Endothelial cell of umbilical vein (primary cell): ENCODE measurements around the gene CIAO3. TPM values are rescaled to one million over a fixed set of nuclear protein-coding genes. Genes with fewer than 3 reads are reported as not detected.

ENCODE experiments used
- BruUV-seq: library from RNA; stranded (reverse); fragments of 400-500 nt; replicated peaks from 2 replicates; lab custom pipeline; 2021; lab: Mats Ljungman, UMichigan
- CTCF ChIA-PET: fragments of 300-600, 350-600 bp; sonication (Branson Sonifier 250); formaldehyde crosslinking; loops from one replicate; lab custom pipeline; 2021; ENCODE audit warnings: antibody characterized with exemption, inconsistent platforms; lab: Charles Lee
- POLR2A ChIA-PET: fragments of 300-600, 350-600 bp; sonication (Branson Sonifier 250); formaldehyde crosslinking; loops from one replicate; lab custom pipeline; 2021; ENCODE audit warnings: antibody characterized with exemption, inconsistent platforms; lab: Charles Lee
- DNase-seq: peaks from one replicate; pipeline ENCODE4 v3.0.0-alpha.2; 2011; ENCODE audit warnings: low read depth, low spot score
- FAIRE-seq: peaks from 2 replicates; lab custom pipeline; 2011; peaks lifted over from hg19 to GRCh38; lab: Jason Lieb, UNC
- H2AFZ ChIP-seq: 2 replicates; pipeline ENCODE4 v1.6.0; 2012; ENCODE audit warnings: low read depth, low read length, control low read depth, inconsistent platforms
- H3K27ac ChIP-seq: 2 replicates; pipeline ENCODE4 v1.5.1; 2011; ENCODE audit warnings: low read depth, mild to moderate bottlenecking, control low read depth, low read length, moderate library complexity; ENCODE audit not compliant: insufficient read depth
- H3K27me3 ChIP-seq, 2 experiments: 2 replicates each; pipeline versions ENCODE4 v1.6.0 to v1.6.1; 2011; ENCODE audit warnings: low read length in 2 of 2, mixed read lengths in 1 of 2; ENCODE audit not compliant: control insufficient read depth in 2 of 2, insufficient read depth in 2 of 2
- H3K36me3 ChIP-seq, 2 experiments: 2 replicates in 1 of 2; 3 replicates in 1 of 2; pipeline ENCODE4 v1.5.1; 2011; ENCODE audit warnings: low read length in 2 of 2, mild to moderate bottlenecking in 1 of 2, moderate library complexity in 1 of 2; ENCODE audit not compliant: control insufficient read depth in 2 of 2, insufficient read depth in 2 of 2; ENCODE audit errors: extremely low read depth in 1 of 2
- H3K4me1 ChIP-seq: 3 replicates; pipeline ENCODE4 v1.5.1; 2011; ENCODE audit warnings: mild to moderate bottlenecking, low read length; ENCODE audit not compliant: control insufficient read depth, insufficient read depth; ENCODE audit errors: extremely low read depth
- H3K4me2 ChIP-seq: 2 replicates; pipeline ENCODE4 v1.6.1; 2011; ENCODE audit warnings: low read length, control low read depth, mixed read lengths; ENCODE audit not compliant: insufficient read depth
- H3K4me3 ChIP-seq, 3 experiments: fragments of 200-600 bp in 1 of 3; sonication (generic), shearing (Covaris generic) in 1 of 3; replicated peaks in 1 of 3; 2 replicates each; pipeline ENCODE4 v1.5.1; 2011 to 2016; ENCODE audit warnings: control low read depth in 3 of 3, low read length in 3 of 3, mild to moderate bottlenecking in 2 of 3, inconsistent platforms in 1 of 3, low read depth in 1 of 3, moderate library complexity in 1 of 3; ENCODE audit not compliant: insufficient read depth in 1 of 3
- H3K79me2 ChIP-seq: 2 replicates; pipeline ENCODE4 v1.6.0; 2012; ENCODE audit warnings: low read length, inconsistent platforms; ENCODE audit not compliant: control insufficient read depth, insufficient read depth
- H3K9ac ChIP-seq: replicated peaks from 2 replicates; pipeline ENCODE3; 2011; ENCODE audit warnings: low read length, control low read depth; ENCODE audit not compliant: insufficient read depth; ENCODE audit errors: extremely low read depth
- H3K9me1 ChIP-seq: replicated peaks from 3 replicates; pipeline ENCODE4 v1.6.0; 2011; ENCODE audit warnings: mild to moderate bottlenecking, low read length; ENCODE audit not compliant: control insufficient read depth, insufficient read depth; ENCODE audit errors: extremely low read depth
- H3K9me3 ChIP-seq: replicated peaks from 2 replicates; pipeline ENCODE4 v1.5.1; 2012; ENCODE audit warnings: low read length, inconsistent platforms; ENCODE audit not compliant: control insufficient read depth, insufficient read depth
- H4K20me1 ChIP-seq: replicated peaks from 2 replicates; pipeline ENCODE3; 2011; ENCODE audit warnings: mild to moderate bottlenecking, low read length; ENCODE audit not compliant: control insufficient read depth, insufficient read depth; ENCODE audit errors: extremely low read depth
- EZH2 ChIP-seq: IDR thresholded peaks from 2 replicates; pipeline ENCODE4 v1.6.1; 2012; ENCODE audit warnings: borderline replicate concordance, low read depth, mild to moderate bottlenecking, moderate library complexity, low read length, inconsistent platforms; ENCODE audit not compliant: severe bottlenecking
- GATA2 ChIP-seq: IDR thresholded peaks from 2 replicates; pipeline ENCODE4 v1.7.0; 2011; ENCODE audit warnings: low read depth, mild to moderate bottlenecking, moderate library complexity, mixed read lengths, low read length; ENCODE audit not compliant: insufficient read length, insufficient read depth
- JUN ChIP-seq: IDR thresholded peaks from 2 replicates; pipeline ENCODE4 v1.6.1; 2011; ENCODE audit warnings: borderline replicate concordance, low read depth; ENCODE audit not compliant: insufficient read length, insufficient read depth
- POLR2A ChIP-seq: IDR thresholded peaks from 2 replicates; pipeline ENCODE4 v1.6.1; 2012; ENCODE audit warnings: low read depth, mild to moderate bottlenecking, control low read depth, low read length
- dilution Hi-C: fragments of 300-500 bp; cut with MboI; formaldehyde crosslinking; loops from one replicate; pipeline ENCODE4 v1.15.0; 2019; ENCODE audit warnings: low sequenced_read_pairs; ENCODE audit not compliant: extremely low pct_ligation_motif_present
- intact Hi-C: fragments of 100-400 bp; cut with micrococcal nuclease; formaldehyde crosslinking; loops from one replicate; pipeline ENCODE4 v1.10.0; 2022
- polyA plus RNA-seq, 4 experiments: library from polyadenylated mRNA; depleted of rRNA in 3 of 4; stranded (reverse) in 3 of 4; unstranded in 1 of 4; fragments of >200 nt; gene quantifications; 2 replicates each; pipeline versions ENCODE4 v1.2.1 to v1.2.3, GENCODE V29; 2011 to 2012; ENCODE audit warnings: missing spikeins in 1 of 4
- total RNA-seq: library from RNA; stranded (reverse); gene quantifications from 2 replicates; pipeline ENCODE4 v1.2.3, GENCODE V29; 2021
- TF ChIP-seq, protein P1 (sequence below): IDR thresholded peaks from 2 replicates; pipeline ENCODE4 v1.6.1; 2011; ENCODE audit not compliant: insufficient read depth, insufficient read length
- TF ChIP-seq, protein P2 (sequence below), 2 donors: IDR thresholded peaks; 1 replicate in 1 of 2; 2 replicates in 1 of 2; pipeline ENCODE4 v1.5.1; 2011; ENCODE audit warnings: low read length in 2 of 2, mild to moderate bottlenecking in 2 of 2, moderate library complexity in 2 of 2, control low read depth in 1 of 2, inconsistent platforms in 1 of 2, low read depth in 1 of 2; ENCODE audit not compliant: insufficient read depth in 1 of 2; ENCODE audit errors: extremely low read depth in 1 of 2

The CIAO3 gene
- total and polyA plus RNA-seq, 2 donors (not counting 3 experiments of a cell fraction or from before 2014, with no cell fraction given), result 23.1 to 33.8 TPM

DNA sequence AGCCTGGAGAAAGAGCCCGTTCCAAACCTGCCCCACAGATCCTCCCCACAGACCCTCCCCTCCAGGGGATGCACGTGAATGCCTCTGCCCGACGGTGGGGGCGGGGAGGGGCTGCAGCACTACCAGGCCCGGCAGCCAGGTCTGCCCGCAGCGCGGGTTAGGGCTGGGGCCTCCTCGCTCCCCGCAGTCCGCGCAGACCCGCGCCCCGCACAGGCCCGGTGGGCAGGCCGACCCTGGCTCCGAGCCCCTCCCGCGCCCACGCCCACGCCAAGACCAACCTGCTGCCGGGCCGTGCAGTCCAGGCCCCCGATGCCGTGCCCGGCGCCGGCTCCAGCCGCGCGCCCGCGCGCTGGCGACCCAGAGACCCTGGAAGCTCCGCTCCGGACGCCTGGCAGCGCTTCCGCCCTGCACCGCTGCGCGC, 47.2 kb upstream of the CIAO3 start, which contains the start of gene RPUSD1:
Gene RPUSD1, minus strand, starts transcription at position 404 of the 421 bp plus-strand sequence. CDS start 644 bp downstream, outside the sequence.
- H3K36me3 ChIP-seq, result peaks cover 2 to 6% of the 10 kb centered on the region in 2 experiments
- dilution Hi-C loops, result no loop called here
- H3K4me1 ChIP-seq, result peaks cover 13% of the 10 kb centered on the region
- intact Hi-C loops, result loop anchor here (1.0 to 5.0 kb wide), 2 partner anchors 19 to 46 kb away; partner anchors contain the start of gene CIAO3
- POLR2A ChIA-PET, result interaction anchor here (1.0 kb wide), 1 partner anchor 12 kb away, joined by 4 read pairs; no protein-coding TSS in a partner anchor
- H3K4me2 ChIP-seq, result peak within 1 kb of the TSS; percentile 67
- H3K27me3 ChIP-seq, result no peaks in the 10 kb centered on the region
- peaks cover 26% of the 10 kb centered on the region for H3K79me2 ChIP-seq
- H2AFZ ChIP-seq, result peak within 1 kb of the TSS; percentile 90
- H3K4me3 ChIP-seq, result peak within 1 kb of the TSS; percentile 75 to 92 (median 76)
- no peaks in the 10 kb centered on the region for H3K9me3 ChIP-seq
- no peaks in the 10 kb centered on the region for H4K20me1 ChIP-seq
- BruUV-seq, result no TSS peak
- FAIRE-seq (no peak), DNase-seq (peak; percentile 49)
- CTCF ChIA-PET, result interaction anchor here (0.9 to 1.3 kb wide), 10 partner anchors 42 to 269 kb away, joined by 3 to 19 read pairs (median 4); partner anchors contain the start of genes CIAO3 and METRN
- H3K9me1 ChIP-seq, result no peaks in the 10 kb centered on the region
- H3K9ac ChIP-seq, result peak within 1 kb of the TSS; percentile 80
- TF ChIP-seq GATA2, result no peak
- TF ChIP-seq, protein P1, sequence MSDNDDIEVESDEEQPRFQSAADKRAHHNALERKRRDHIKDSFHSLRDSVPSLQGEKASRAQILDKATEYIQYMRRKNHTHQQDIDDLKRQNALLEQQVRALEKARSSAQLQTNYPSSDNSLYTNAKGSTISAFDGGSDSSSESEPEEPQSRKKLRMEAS, result no peak
- TF ChIP-seq POLR2A, result peak; percentile 77
- TF ChIP-seq JUN, result no peak
- no peak for TF ChIP-seq EZH2
- TF ChIP-seq, protein P2, sequence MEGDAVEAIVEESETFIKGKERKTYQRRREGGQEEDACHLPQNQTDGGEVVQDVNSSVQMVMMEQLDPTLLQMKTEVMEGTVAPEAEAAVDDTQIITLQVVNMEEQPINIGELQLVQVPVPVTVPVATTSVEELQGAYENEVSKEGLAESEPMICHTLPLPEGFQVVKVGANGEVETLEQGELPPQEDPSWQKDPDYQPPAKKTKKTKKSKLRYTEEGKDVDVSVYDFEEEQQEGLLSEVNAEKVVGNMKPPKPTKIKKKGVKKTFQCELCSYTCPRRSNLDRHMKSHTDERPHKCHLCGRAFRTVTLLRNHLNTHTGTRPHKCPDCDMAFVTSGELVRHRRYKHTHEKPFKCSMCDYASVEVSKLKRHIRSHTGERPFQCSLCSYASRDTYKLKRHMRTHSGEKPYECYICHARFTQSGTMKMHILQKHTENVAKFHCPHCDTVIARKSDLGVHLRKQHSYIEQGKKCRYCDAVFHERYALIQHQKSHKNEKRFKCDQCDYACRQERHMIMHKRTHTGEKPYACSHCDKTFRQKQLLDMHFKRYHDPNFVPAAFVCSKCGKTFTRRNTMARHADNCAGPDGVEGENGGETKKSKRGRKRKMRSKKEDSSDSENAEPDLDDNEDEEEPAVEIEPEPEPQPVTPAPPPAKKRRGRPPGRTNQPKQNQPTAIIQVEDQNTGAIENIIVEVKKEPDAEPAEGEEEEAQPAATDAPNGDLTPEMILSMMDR (IDR thresholded peaks at IDR 0.05; ENCODE audit: extremely low read depth in 1 of 2, insufficient read depth in 1 of 2, low read depth in 1 of 2, low read length in 2 of 2), result no peak
- H3K27ac ChIP-seq, result peak within 1 kb of the TSS; percentile 38
